ENCODE measurements around the gene GTF3C2. TPM values are rescaled to one million over a fixed set of nuclear protein-coding genes. Genes with fewer than 3 reads are reported as not detected.
A peak's percentile ranks its signal among the peaks of the same experiment; 100 is the strongest.

Gene GTF3C2
- total and polyA plus RNA-seq, 9 of the 15 experiments (the other 6 are each of a cell fraction or from before 2014, with no cell fraction given): 35.5 to 96.8 (median 53.0) TPM

- TF ChIP-seq, protein P1, sequence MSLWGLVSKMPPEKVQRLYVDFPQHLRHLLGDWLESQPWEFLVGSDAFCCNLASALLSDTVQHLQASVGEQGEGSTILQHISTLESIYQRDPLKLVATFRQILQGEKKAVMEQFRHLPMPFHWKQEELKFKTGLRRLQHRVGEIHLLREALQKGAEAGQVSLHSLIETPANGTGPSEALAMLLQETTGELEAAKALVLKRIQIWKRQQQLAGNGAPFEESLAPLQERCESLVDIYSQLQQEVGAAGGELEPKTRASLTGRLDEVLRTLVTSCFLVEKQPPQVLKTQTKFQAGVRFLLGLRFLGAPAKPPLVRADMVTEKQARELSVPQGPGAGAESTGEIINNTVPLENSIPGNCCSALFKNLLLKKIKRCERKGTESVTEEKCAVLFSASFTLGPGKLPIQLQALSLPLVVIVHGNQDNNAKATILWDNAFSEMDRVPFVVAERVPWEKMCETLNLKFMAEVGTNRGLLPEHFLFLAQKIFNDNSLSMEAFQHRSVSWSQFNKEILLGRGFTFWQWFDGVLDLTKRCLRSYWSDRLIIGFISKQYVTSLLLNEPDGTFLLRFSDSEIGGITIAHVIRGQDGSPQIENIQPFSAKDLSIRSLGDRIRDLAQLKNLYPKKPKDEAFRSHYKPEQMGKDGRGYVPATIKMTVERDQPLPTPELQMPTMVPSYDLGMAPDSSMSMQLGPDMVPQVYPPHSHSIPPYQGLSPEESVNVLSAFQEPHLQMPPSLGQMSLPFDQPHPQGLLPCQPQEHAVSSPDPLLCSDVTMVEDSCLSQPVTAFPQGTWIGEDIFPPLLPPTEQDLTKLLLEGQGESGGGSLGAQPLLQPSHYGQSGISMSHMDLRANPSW (CRISPR knock-in tag; IDR thresholded peaks at IDR 0.05): no peak
- TF ChIP-seq RCOR1 (IDR thresholded peaks at IDR 0.05; ENCODE audit: borderline replicate concordance in 1 of 2, low read depth in 2 of 2, low read length in 2 of 2) (0 out of 4 replicates have a peak, but pooled peaks of 1 of the 2 experiments have one; percentile 4), ZNF766 (CRISPR knock-in tag; conservative IDR thresholded peaks at IDR 0.05) (peak; percentile 56; the same call in 1 of the 2 replicates), CUX1 (CRISPR knock-in tag; IDR thresholded peaks at IDR 0.05) (no peak), TSC22D4 (tag; IDR thresholded peaks at IDR 0.05) (no peak), NRF1 (conservative IDR thresholded peaks at IDR 0.05 in 1 of 2, IDR thresholded peaks at IDR 0.05 in 1 of 2) (peak; percentile 16 to 18; a peak in 1 of 4 replicates), MLLT1 (IDR thresholded peaks at IDR 0.05) (peak in 1 of 2 experiments; percentile 58; a peak in 1 of 4 replicates), ZBTB2 (IDR thresholded peaks at IDR 0.05) (peak; percentile 45; the same call in 1 of the 2 replicates), POLR2A (conservative IDR thresholded peaks at IDR 0.05) (peak; percentile 37), TEAD4 (IDR thresholded peaks at IDR 0.05; ENCODE audit: low read length) (no peak), TEAD4 (CRISPR knock-in tag; IDR thresholded peaks at IDR 0.05; ENCODE audit: borderline replicate concordance) (no peak), KLF10 (CRISPR knock-in tag; IDR thresholded peaks at IDR 0.05) (no peak), SMC3 (conservative IDR thresholded peaks at IDR 0.05; ENCODE audit: insufficient read depth, low read depth, low read length) (no peak), NFIC (IDR thresholded peaks at IDR 0.05) (peak; percentile 94), RBFOX2 (IDR thresholded peaks at IDR 0.05; ENCODE audit: low read depth, low read length) (0 out of 2 replicates have a peak, but pooled peaks have one; percentile 31), HSF4 (CRISPR knock-in tag; IDR thresholded peaks at IDR 0.05; ENCODE audit: borderline replicate concordance) (no peak)
These were observed 2.6 kb downstream of the GTF3C2 start (continued) for GRCh38 chr2:27353762-27354596.
